ENCODE measurements around the gene DIDO1.

The DIDO1 gene

DNA sequence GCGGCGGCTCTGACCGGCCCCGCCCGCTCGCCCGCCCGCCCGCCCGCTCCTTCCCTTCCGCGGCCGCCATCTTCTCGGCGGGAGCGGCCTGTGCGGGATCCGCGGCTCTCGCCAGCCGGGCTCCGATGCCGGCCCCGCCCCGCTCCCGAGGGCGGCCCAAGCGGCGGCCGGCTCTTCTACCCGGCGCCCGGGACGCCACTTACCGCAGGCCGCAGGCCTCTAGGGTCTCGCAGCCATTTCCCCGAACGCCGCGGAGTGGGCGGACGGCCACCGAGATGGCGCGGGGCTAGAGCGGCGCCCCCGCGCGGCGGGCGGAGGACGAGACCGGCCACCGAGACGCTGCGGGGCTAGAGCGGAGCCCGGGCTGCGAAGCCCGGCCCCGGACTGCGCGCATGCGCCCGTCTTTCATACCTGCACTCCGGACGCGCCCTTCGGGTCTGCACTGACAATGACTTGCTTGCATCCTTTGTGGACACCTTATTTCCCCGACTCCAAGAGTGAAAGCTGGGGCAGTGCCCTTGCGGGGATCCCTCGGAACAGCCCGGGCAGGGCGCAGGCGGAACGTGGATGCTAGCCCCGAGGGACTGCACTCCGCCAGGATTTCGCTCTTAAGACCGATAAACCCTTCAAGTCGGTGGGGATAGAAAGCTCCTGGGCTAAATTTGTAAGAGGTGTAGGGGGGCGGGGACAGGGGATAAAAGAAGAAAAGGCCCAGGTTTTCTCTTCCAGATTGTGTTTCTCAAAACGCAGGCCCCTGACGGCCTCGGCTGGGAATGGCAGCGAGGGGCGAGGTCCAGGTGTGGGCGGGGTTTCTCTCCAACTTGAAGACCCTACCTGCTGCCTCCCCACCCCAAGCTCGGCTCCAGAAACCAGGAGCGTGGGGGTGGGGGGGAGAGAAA is at the start of gene DIDO1:
TSS of gene DIDO1 (minus strand) at position 277 of the 899 bp plus-strand sequence.
- FAIRE-seq: no peak

DNA sequence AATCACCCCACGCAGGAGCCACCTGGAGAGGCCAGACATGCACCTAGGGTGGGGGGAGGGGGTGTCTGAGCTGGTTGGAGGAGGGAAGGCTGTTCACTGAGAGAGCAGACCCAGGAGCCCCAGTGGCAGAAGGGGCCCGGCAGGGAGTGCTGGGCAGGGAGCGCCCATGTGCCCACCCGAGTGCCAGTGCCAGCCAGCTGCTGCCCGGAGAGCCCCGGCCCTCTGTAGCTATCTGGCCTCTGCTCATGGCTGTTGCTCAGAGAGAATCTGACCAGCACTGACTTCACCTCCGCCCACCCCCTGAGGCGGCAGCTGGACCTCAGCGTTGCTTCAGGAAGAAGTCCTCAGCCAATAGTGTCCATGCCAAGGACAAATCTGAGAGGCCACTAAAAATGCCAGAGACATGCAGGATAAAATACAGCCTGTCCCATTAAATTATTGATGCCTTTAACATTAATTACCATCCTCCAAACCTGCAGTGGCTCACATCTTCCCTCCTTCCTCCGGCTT is 49.0 kb upstream of the DIDO1 start:
- FAIRE-seq: no peak

DNA sequence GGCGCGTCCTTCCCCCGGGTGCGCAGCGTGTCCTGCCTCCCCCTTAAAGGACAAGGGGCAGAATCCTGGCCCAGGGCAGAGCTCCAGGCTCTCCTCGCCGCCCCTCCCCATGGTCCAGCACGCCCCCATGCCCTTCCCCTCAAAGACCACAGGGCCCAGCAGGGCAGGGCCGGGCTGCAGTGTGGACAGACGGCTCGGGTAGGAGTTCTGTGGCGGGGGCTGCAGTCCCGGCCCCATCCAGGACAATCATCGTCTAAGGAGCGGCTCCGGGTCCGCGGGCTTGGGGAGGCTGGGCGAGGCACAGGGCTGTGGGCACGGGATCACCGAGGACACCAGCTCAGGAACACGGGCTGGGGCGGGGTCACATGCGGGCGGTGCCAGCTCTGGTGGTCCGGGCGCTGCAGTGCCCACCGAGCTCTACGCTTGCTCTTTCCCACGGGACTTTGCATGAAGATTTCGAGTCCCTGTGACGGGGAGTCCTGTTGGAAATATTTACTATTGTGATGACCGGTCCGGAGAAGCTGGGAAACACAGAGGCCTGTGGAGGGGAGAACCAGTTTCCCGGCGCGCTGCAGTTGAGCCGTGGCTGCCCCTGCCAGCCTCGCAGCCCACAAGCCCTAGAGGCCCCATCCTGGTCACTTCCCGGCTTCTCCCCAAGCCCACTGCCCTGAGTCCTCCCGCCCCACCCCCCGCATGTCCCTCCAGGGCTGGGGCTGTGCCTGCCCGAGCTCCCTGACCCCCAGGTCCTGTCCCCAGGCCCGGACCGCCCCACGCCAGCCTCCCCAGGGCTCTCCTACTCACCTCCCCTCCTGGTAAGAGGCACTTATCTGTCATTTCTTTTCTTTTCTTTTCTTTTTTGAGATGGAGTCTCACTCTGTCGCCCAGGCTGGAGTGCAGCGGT is 46.8 kb upstream of the DIDO1 start:
- FAIRE-seq: no peak

DNA sequence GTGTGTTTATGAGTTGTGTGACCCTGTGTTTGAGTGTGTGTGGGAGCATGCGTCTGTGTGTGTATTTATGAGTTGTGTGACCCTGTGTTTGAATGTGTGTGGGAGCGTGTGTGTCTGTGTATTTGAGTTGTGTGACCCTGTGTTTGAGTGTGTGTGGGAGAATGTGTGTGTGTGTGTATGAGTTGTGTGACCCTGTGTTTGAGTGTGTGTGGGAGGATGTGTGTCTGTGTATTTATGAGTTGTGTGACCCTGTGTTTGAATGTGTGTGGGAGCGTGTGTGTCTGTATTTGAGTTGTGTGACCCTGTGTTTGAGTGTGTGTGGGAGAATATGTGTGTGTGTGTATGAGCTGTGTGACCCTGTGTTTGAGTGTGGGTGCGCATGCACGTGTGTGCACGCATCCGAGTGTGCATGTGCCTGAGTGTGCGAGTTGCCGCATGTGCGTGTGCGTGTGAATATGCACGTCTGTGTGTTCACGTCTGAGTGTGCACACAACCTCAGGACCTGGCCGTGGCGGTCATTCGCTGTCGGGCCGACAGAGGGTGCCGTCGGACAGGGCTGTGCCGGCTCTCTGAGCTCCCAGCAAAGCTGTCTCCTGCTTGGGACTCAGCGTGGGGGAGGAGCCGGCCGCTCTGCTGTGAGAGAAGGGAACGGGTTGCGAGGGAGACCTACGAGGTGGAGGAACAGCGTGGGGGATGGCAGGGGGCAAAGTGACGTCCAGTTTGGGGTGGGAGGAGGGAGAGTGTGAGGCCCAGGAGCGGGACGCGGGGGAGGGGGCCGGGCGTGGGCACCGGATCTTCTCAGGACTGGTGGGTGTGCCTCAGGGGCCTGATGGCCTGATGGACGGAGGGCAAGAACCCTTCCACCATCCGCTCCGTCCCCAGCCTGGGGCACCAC is 45.9 kb upstream of the DIDO1 start:
- no peak for FAIRE-seq

DNA sequence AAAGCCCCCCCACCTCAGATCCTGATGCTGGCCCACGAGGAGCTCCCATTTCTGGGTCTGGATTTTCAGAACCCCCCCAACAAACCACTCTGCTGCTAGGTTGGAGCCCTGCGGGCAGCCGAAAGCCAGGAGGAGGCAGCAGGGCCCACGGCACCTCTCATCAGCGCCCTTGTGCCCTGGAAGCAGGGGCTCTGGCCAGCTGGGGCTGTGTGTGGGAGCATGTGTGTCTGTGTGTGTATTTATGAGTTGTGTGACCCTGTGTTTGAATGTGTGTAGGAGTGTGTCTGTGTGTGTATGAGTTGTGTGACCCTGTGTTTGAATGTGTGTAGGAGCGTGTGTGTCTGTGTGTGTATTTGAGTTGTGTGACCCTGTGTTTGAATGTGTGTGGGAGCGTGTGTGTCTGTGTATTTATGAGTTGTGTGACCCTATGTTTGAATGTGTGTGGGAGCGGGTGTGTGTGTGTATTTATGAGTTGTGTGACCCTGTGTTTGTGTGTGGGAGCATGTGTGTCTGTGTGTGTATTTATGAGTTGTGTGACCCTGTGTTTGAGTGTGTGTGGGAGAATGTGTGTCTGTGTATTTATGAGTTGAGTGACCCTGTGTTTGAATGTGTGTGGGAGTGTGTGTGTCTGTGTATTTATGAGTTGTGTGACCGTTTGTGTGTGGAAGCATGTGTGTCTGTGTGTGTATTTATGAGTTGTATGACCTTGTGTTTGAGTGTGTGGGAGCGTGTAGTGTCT is 45.1 kb upstream of the DIDO1 start:
- no peak for FAIRE-seq

DNA sequence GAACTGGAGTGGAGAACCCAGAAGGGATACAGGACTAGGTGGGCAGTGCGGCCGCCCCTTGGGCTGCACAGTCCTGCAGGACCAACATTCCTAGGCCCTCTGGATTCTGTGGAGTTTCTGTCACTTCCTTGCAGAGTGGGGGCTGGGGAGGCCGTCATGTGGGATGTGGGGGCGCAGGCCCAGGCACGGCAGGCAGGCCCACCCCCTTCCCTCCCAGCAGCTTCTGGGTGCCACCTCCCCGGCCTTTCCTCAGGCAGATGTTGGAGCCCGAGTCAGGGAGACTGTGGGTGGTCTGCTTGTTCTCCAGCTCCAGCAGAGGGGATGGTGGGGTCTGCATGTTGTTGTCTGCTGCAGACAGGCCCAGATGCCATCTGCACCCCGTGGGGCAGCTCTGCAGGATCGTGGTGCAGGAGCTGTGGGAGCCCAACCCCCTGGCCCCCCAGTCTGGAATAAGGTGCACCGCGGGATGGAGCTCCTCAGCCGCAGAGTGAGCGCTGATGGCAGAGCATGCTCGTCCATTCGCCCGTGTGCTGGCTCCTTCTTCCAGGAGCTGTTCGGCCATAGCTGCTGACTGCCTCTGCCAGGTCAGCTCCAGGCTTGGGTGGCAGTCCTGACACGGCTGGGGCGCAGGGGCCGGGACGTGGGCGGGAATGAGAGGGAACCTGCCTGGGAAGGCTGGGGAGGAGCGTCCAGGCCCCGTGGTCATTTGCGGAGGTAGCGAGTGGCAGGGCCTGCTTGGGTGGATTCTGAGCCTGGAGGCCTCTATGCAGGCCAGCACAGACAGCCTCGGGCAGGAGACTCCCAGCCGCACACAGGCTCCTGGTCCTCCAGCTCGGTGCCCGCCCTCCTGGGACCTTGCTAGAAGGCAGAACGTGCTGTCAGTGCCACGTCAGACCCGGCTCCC is 44.3 kb upstream of the DIDO1 start:
- FAIRE-seq: no peak

DNA sequence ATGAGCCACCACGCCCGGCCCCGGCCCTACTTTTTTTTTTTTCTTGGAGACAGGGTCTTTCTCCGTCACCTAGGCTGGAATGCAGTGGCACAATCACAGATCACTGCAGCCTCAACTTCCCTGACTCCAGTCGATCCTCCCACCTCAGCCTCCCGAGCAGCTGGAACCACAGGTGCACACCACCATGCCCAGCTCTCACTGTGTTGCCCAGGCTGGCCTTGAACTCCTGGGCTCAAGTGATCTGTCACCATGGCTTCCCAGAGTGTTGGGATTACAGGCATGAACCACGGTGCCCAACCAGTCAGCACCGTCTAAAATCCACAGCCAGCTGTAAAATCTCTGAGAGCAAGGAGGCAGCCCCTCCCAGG is 43.6 kb upstream of the DIDO1 start:
- FAIRE-seq: no peak

DNA sequence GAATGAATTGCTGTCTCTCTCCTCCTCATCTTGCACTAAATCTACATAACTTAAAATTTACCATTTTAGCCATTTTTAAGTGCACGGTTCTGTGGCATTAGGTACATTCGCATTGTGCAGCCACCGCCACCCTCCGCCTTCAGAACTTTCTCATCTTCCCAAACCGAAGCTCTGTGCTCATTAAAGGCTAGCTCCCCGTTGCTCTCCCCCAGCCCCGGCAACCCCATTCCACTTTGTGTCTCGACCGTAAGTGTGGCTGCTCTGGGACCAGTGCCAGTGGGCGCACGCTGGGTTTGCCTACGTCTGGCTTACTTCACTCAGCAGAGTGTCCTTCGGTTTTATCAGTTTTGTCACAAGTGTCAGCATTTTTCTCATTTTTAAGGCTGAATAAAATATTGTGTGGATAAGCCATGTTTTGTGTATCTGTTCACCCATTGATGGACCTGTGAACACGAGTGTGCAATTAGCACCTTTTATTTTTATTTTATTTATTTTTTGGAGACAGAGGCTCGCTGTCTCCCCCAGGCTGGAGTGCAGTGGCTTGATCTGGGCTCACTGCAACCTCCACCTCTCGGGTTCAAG is 43.0 kb upstream of the DIDO1 start:
- FAIRE-seq: no peak

DNA sequence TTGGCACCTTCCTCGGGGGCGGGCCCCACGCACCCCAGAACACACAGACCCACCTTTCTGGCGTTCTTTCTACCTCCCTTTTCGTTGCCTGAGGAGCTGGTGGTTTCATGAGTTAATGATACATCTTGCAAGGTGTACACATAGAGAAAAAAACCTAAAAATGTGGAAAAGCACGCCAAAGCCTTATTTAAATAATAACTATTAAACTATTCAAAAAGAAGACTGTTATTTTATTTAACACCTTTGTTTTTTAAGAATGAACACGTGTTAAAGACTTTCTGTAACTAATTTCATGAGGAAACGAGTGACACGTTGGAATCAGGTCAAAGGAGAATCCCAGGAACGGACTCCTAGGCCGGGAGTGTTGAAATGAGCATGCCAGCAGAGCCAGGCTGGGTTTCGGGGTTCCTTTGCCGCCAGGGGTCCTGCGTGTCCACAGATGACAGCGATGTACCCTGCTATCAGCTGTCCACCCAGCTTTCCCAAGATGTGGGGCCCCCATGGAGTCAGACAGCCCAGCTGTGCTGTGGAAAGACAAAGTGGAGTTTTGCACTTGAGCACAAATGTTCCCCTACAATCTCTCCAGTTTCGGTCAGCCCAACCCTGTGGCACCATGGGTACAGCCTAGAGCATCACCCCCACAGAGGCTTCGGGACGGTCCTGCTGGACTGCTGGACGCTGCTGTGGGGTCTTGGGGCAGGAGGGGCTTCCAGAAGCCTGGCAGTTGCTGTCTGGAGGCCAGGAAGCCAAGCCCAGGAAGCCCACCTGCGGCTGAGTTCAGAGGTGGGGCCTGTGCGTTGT is 42.3 kb upstream of the DIDO1 start:
- FAIRE-seq: no peak

DNA sequence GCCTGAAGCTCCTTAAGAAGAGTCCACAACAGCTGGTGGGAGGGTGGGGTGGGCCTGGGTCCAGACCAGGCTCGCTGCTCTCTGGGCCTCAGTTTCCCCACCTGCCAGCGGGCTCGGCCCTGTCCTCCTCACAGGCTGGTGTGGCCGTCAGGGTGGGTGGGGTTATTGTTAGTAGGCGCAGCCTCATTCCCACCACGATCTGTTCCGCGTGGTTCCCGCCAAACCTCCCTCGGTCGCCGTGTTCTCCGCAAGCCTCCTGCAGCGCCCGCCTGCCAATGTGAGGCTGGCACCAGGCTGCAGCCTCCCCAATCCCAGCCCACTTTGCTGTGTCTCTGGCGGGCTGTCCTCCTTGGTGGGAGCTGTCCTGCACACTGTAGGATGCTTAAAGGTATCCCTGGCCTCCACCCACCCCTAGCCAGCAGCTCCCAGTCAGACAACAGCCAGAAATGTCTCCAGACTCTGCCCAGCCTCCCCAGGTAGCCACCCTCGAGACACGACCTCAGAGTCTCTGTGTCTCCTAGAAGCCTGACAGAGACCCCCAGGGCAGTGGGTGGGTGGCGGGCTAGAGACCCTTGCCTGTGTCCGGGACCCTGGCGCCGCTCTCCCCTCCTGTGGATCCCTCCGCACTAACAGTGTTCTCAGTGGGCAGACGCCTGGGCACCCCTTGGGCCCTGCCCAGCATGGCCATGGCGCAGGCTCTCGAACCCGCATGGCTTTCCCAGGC is 41.5 kb upstream of the DIDO1 start:
- FAIRE-seq: no peak

DNA sequence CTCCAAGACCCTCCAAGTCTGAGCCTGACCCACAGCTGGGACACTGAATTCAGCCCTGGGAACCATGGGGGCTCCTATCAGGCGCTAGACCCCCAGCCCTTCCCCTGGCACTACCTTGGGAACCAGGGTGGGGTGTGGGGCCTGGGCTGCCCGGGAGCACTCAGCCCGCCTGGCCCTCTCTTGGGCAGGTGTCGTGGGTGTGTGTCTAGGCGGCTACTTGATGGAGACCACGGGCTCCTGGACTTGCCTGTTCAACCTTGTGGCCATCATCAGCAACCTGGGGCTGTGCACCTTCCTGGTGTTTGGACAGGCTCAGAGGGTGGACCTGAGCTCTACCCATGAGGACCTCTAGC is 40.8 kb upstream of the DIDO1 start:
- no peak for FAIRE-seq

DNA sequence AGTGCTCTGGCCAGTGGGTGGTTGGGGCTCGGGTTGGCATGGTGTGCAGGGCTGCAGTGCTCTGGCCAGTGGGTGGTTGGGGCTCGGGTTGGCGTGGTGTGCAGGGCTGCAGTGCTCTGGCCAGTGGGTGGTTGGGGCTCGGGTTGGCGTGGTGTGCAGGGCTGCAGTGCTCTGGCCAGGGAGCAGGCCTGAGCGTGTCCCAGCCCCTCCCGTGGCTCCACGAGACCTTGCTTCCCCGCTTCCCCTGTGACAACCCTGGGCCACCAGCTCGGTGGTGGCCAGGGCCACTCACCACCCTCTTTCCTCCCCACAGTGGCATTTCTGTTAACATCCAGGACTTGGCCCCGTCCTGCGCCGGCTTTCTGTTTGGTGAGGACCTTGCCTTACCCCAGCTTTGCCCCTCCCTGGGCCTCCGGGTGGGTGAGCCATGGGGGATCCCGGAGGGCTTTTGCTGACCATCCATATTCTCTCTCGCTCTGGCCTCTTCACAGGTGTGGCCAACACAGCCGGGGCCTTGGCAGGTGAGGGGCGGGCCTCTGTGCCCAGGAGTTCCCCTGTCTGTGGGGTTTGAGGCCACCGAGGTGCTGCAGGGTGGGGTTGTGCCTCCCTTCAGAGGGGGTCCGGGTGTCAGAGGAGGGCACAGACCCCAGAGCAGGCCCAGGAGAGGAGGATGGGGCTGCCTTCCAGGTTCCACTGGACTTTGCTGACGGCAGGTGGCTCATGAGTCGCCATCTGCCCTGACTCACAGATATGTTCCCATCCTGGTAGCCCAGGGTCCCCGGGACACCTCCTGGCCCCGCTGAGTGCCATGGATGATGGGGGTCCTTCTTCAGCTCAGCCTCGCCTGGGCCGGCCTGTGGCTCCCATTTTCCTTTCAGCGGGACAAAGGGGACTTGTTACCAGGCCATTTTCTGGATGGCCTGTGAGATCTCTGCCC is 40.2 kb upstream of the DIDO1 start:
- FAIRE-seq: no peak

DNA sequence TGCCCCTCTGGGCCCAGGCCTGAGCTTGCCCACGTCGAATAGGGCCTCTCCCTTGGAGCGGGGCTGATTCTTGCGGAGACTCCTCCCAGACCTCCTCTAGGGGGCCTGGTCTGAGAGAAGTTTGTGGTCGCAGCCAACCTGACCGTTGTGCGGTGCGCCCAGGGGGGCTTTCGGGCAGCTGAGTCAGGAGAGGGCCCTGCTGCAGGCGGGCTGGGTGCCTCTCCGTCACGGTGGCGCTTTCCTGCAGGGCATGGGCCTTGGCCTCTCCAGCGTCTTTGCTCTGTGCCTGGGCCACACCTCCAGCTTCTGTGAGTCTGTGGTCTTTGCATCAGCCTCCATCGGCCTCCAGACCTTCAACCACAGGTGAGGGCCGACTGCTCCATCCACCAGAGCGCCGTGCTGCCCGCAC is 39.1 kb upstream of the DIDO1 start:
- no peak for FAIRE-seq

DNA sequence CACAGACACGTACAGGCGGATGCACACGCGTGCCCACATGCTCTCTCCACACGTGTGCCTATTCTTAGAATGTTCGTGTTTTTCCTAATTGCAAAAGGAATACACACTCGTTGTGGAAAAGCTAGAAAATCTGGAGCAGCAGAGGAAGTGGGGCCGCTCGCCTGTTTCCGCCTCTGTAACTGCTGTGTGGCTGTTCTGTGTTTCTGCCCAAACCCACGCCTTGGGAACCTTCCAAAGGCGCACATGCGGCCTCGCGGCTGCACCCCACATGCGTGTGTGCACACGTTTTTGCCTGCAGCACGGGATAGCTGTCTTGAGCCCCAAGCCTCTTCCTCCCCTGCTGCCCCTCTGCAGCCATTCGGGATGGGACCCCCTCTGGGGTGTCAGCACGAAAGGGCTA is 38.4 kb upstream of the DIDO1 start:
- no peak for FAIRE-seq

DNA sequence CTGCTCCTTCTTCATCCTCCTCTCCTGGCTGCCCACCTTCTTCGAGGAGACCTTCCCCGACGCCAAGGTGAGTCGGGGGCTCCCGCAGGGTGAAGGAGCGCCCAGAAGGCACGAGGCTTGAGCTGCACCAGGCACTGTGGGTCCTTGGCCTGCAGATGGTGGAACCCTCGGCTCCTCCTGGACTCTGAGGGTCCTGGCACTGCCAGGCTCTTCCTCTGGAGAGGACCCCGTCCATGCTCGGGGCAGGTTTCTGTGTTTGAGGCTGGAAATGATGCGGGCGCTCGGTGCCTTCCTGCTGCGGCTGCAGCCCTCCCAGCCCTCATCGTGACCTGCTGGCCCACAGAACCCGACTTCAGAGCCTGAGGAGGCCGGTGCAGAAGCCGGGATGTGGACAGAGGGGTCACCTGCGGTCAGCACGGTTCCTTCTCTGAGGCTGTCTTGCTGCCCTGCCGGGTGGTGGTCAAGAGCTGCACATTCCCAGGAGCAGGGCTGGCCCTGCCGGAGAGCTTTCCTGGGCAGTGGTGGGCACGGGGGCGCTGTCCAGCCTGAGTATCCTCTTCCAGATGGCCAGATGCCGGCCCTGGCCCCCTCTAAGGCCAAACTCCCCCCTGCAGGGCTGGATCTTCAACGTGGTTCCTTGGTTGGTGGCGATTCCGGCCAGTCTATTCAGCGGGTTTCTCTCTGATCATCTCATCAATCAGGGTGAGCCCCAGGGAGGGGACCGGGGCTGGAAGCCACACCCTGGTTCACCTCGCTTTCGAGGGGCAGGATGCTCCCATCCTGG is 37.5 kb upstream of the DIDO1 start:
- no peak for FAIRE-seq

DNA sequence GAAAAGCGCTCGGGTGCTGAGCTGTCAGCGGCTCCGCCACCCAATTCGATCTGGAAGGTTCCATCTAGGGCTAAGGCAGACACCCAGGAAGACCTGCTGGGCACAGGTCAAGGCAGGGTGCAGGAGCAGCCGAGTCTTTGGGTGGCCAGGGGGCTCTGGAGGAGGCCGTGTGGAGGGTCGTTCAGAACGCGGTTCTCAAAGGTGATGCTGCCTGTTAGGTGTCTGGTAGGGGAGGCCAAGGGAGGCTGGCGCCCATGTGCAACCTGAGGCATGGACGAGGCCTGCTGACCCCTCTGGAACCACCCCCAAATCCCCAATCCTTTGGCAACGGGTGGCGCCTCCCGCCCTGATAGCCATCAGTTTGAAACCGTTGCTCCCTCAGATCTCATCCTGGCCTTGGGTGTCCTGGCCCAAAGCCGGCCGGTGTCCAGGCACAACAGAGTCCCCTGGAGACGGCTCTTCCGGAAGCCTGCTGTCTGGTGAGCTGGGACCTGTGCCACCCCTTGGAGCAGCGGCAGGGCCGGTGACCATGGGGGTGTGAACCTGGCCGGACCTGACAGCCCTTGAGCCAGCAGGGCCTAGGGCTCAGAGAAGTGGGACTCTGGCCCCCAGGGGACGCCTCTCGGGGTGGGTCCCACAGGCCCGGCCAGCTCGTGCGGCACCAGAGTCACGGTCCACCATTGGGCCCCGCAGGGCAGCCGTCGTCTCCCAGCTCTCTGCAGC is 36.7 kb upstream of the DIDO1 start:
- no peak for FAIRE-seq
